Fibroblast of lung (primary cell): ENCODE results near the gene FBXO31. TPM values are rescaled to one million over a fixed set of nuclear protein-coding genes. Genes with fewer than 3 reads are reported as not detected.

ENCODE experiments used
- DNase-seq, 2 donors: peaks; one replicate each; pipeline versions ENCODE4 v3.0.0 to v3.0.0-alpha.2; 2010; ENCODE audit warnings: low read depth in 2 of 2
- H2AFZ ChIP-seq: 2 replicates; pipeline ENCODE4 v1.5.1; 2012; ENCODE audit warnings: low read length, control low read depth, inconsistent platforms
- H3K27ac ChIP-seq: 2 replicates; pipeline ENCODE4 v1.5.1; 2011; ENCODE audit warnings: low read length, control low read depth; ENCODE audit not compliant: insufficient read depth
- H3K27me3 ChIP-seq: 2 replicates; pipeline ENCODE4 v1.5.1; 2011; ENCODE audit warnings: mild to moderate bottlenecking, low read length; ENCODE audit not compliant: control insufficient read depth, insufficient read depth
- H3K36me3 ChIP-seq: 2 replicates; pipeline ENCODE4 v1.5.1; 2011; ENCODE audit warnings: low read length; ENCODE audit not compliant: control insufficient read depth, insufficient read depth
- H3K4me1 ChIP-seq: 2 replicates; pipeline ENCODE4 v1.5.1; 2011; ENCODE audit warnings: low read length; ENCODE audit not compliant: control insufficient read depth, insufficient read depth; ENCODE audit errors: extremely low read depth
- H3K4me2 ChIP-seq: 2 replicates; pipeline ENCODE4 v1.5.1; 2011; ENCODE audit warnings: low read length, control low read depth; ENCODE audit not compliant: insufficient read depth; ENCODE audit errors: extremely low read depth
- H3K4me3 ChIP-seq, 4 experiments: fragments of 200-600 bp in 1 of 4; sonication (generic) in 1 of 4; replicated peaks in 1 of 4; 2 replicates each; pipeline ENCODE4 v1.5.1; 2011 to 2016; ENCODE audit warnings: low read length in 4 of 4, low read depth in 3 of 4, mild to moderate bottlenecking in 3 of 4, control low read depth in 2 of 4, inconsistent platforms in 1 of 4, mixed read lengths in 1 of 4; ENCODE audit not compliant: insufficient read depth in 1 of 4; ENCODE audit errors: control extremely low read depth in 1 of 4
- H3K79me2 ChIP-seq: 2 replicates; pipeline ENCODE4 v1.5.1; 2012; ENCODE audit warnings: mild to moderate bottlenecking, low read length, inconsistent platforms; ENCODE audit not compliant: control insufficient read depth, insufficient read depth
- H3K9ac ChIP-seq: 2 replicates; pipeline ENCODE4 v1.5.1; 2011; ENCODE audit warnings: mild to moderate bottlenecking, low read length, control low read depth; ENCODE audit not compliant: insufficient read depth
- H3K9me3 ChIP-seq: 2 replicates; pipeline ENCODE4 v1.5.1; 2012; ENCODE audit warnings: low read depth, low read length; ENCODE audit not compliant: control insufficient read depth, insufficient read depth
- H4K20me1 ChIP-seq: 2 replicates; pipeline ENCODE4 v1.5.1; 2011; ENCODE audit warnings: low read length; ENCODE audit not compliant: control insufficient read depth, insufficient read depth; ENCODE audit errors: extremely low read depth
- EZH2 ChIP-seq: IDR thresholded peaks from 2 replicates; pipeline ENCODE4 v1.5.1; 2012; ENCODE audit warnings: low read length, control low read depth, mild to moderate bottlenecking; ENCODE audit errors: missing control alignments
- polyA plus RNA-seq, 2 donors: library from polyadenylated mRNA; depleted of rRNA in 1 of 2; stranded (reverse) in 1 of 2; unstranded in 1 of 2; fragments of >200 nt; gene quantifications; 2 replicates each; pipeline ENCODE4 v1.2.1, GENCODE V29; 2011 to 2012; ENCODE audit warnings: missing spikeins in 1 of 2
- total RNA-seq: library from RNA; depleted of rRNA; stranded (reverse); fragments of >200 nt; gene quantifications from 2 replicates; pipeline ENCODE4 v1.2.1, GENCODE V29; 2014
- TF ChIP-seq, protein P1 (sequence below), 2 donors: IDR thresholded peaks in 1 of 2; conservative IDR thresholded peaks in 1 of 2; 1 replicate in 1 of 2; 2 replicates in 1 of 2; pipeline ENCODE4 v1.5.1; 2011 to 2012; ENCODE audit warnings: low read length in 2 of 2, control low read depth in 1 of 2, inconsistent platforms in 1 of 2, low read depth in 1 of 2, mild to moderate bottlenecking in 1 of 2

The FBXO31 gene
- total and polyA plus RNA-seq, 2 donors (not counting 1 experiment from before 2014, with no cell fraction given): 17.6 to 40.3 TPM

DNA sequence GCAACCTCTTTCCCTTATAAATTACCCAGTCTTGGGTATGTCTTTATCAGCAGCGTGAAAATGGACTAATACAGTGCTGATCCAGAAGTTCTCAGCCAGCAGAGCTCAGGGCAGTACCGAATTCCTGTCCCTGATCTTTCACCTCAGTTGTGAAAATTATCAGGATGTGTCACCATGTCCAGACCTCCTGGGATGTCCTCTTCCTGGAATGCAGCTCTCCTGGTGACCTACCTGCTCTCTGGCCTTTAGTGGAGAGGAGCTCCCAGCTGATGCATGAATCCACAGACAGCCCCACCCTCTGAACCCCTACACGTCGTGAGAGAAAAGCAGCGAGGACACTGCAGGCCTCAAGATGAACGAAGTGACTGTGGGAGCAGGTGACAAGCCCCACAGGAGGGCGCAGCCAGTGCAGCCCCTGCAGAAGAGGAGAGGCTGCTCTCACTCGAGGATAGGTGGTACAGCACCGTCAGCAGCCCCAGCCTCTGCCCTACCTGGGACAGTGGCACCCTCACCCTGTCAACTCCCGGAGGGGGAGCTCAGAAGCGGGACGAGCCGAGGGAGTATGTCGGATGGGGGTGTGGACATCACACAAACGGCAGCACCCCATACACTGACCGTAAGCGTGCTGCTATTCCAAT is 44.4 kb downstream of the FBXO31 start:
- Histone ChIP-seq H2AFZ (no peak overlapping the region), H3K27ac (no peak overlapping the region), H3K9me3 (no peaks in the 10 kb centered on the region), H3K79me2 (no peaks in the 10 kb centered on the region), H3K4me3 (no peak overlapping the region), H3K36me3 (peaks cover 30% of the 10 kb centered on the region), H4K20me1 (peaks cover 2% of the 10 kb centered on the region), H3K27me3 (no peaks in the 10 kb centered on the region), H3K9ac (no peak overlapping the region), H3K4me2 (no peak overlapping the region), H3K4me1 (no peaks in the 10 kb centered on the region)
- TF ChIP-seq EZH2: no peak
- TF ChIP-seq, protein P1, sequence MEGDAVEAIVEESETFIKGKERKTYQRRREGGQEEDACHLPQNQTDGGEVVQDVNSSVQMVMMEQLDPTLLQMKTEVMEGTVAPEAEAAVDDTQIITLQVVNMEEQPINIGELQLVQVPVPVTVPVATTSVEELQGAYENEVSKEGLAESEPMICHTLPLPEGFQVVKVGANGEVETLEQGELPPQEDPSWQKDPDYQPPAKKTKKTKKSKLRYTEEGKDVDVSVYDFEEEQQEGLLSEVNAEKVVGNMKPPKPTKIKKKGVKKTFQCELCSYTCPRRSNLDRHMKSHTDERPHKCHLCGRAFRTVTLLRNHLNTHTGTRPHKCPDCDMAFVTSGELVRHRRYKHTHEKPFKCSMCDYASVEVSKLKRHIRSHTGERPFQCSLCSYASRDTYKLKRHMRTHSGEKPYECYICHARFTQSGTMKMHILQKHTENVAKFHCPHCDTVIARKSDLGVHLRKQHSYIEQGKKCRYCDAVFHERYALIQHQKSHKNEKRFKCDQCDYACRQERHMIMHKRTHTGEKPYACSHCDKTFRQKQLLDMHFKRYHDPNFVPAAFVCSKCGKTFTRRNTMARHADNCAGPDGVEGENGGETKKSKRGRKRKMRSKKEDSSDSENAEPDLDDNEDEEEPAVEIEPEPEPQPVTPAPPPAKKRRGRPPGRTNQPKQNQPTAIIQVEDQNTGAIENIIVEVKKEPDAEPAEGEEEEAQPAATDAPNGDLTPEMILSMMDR (conservative IDR thresholded peaks at IDR 0.05 in 1 of 2, IDR thresholded peaks at IDR 0.05 in 1 of 2; ENCODE audit: low read depth in 1 of 2, low read length in 2 of 2): no peak
- DNase-seq: no peak

DNA sequence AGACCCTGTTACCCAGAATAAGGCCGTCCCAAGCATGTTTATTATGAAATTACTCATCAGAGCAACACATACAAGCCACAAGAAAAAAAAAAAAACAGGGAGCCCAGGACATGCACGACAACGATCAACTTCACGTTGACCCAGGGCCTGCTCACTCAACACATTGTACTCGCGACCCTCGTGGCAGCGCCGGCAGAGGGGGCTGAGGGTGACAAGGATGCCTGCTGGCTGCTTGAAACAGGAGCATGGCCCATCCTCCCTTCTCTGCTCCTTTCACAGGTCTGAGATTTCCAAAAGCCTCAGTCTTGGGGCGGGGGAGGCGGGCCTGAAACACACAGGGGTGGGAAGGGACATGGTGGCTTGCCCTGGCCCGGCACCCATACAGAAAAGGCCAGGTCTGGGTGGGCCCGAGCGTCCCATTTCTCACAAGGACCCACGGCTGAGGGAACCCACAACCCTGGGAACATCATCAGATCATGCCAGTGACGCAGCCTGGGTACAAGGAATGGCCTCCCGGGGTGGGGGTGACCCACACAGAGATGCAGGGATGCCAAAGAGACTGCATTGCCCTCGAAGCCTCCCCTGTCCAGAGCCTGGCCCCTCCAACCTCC is 45.3 kb downstream of the FBXO31 start:
- Histone ChIP-seq H3K36me3 (peaks cover 37% of the 10 kb centered on the region), H2AFZ (no peak overlapping the region), H3K9me3 (no peaks in the 10 kb centered on the region), H3K4me3 (no peak overlapping the region), H3K27ac (no peak overlapping the region), H3K4me2 (no peak overlapping the region), H3K4me1 (no peaks in the 10 kb centered on the region), H3K27me3 (no peaks in the 10 kb centered on the region), H3K79me2 (no peaks in the 10 kb centered on the region), H4K20me1 (peaks cover 2% of the 10 kb centered on the region), H3K9ac (no peak overlapping the region)
- DNase-seq: peak in 1 of 2 donors; percentile 4
- TF ChIP-seq, protein P1 (conservative IDR thresholded peaks at IDR 0.05 in 1 of 2, IDR thresholded peaks at IDR 0.05 in 1 of 2; ENCODE audit: low read depth in 1 of 2, low read length in 2 of 2): no peak
- no peak for TF ChIP-seq EZH2

DNA sequence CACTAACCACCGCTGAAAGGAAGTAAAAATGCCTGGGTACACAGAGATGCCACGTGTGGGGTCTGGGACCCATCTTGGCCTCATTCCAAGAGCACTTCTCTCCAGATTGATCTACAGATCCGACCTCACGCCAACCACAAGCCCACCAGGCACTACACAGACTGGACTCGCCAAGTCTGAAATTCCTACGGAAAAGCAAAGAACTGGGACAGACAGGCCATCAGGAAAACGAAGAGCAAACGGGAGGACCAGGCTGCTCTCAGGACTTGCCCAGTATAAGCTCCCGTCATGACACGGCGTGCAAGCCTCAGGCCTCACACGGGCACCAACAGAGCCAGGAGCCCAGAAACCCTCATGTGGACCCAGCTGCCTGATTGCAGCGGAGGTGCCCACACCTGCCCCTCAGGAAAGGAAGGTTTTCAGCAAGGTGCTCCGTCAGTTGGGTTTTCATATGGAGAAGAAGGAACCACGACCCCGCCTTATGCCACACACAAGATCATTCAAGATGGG is 46.3 kb downstream of the FBXO31 start:
- no peaks in the 10 kb centered on the region for H3K27me3 ChIP-seq
- H3K36me3 ChIP-seq: peaks cover 33% of the 10 kb centered on the region
- H2AFZ ChIP-seq: no peak overlapping the region
- no peaks in the 10 kb centered on the region for H3K9me3 ChIP-seq
- H3K4me1 ChIP-seq: no peaks in the 10 kb centered on the region
- no peaks in the 10 kb centered on the region for H3K79me2 ChIP-seq
- no peak overlapping the region for H3K4me3 ChIP-seq
- no peak overlapping the region for H3K27ac ChIP-seq
- H4K20me1 ChIP-seq: peaks cover 2% of the 10 kb centered on the region
- H3K9ac ChIP-seq: no peak overlapping the region
- DNase-seq: no peak
- no peak for TF ChIP-seq EZH2
- TF ChIP-seq, protein P1 (conservative IDR thresholded peaks at IDR 0.05 in 1 of 2, IDR thresholded peaks at IDR 0.05 in 1 of 2; ENCODE audit: low read depth in 1 of 2, low read length in 2 of 2): no peak
- H3K4me2 ChIP-seq: no peak overlapping the region
